Measurements from ENCODE around the gene SULT2B1.

Gene SULT2B1

GRCh38 chr19:48600679-48601417 is 48.9 kb downstream of the SULT2B1 start:
- DNase-seq (ENCODE audit: low spot score), result no peak

GRCh38 chr19:48603001-48603400 is 51.0 kb downstream of the SULT2B1 start:
- no peak for DNase-seq (ENCODE audit: low spot score)

GRCh38 chr19:48603449-48603848 is 51.5 kb downstream of the SULT2B1 start:
- DNase-seq (ENCODE audit: low spot score), result no peak

- DNase-seq (ENCODE audit: low spot score), result no peak
These were observed 51.9 kb downstream of the SULT2B1 start for GRCh38 chr19:48603850-48604249.

- no peak for DNase-seq (ENCODE audit: low spot score)
These were observed 54.7 kb downstream of the SULT2B1 start, which contains the start of gene SPACA4 for GRCh38 chr19:48606463-48607358. Gene SPACA4, plus strand, starts transcription at chr19:48606742. Its CDS starts 237 bp downstream, at chr19:48606979.

- DNase-seq (ENCODE audit: low spot score), result no peak
These were observed 55.4 kb downstream of the SULT2B1 start for GRCh38 chr19:48607359-48607755.

- DNase-seq (ENCODE audit: low spot score), result peak; percentile 63
These were observed 56.9 kb downstream of the SULT2B1 start for GRCh38 chr19:48608798-48609263.

- DNase-seq (ENCODE audit: low spot score), result no peak
These were observed 57.7 kb downstream of the SULT2B1 start for GRCh38 chr19:48609571-48610108.

- DNase-seq (ENCODE audit: low spot score), result no peak
These were observed 59.9 kb downstream of the SULT2B1 start for GRCh38 chr19:48611872-48612271.

- DNase-seq (ENCODE audit: low spot score), result no peak
These were observed 61.3 kb downstream of the SULT2B1 start for GRCh38 chr19:48613024-48613851.

GRCh38 chr19:48613852-48614435 is 62.0 kb downstream of the SULT2B1 start:
- DNase-seq (ENCODE audit: low spot score), result no peak

- DNase-seq (ENCODE audit: low spot score), result no peak
These were observed 62.7 kb downstream of the SULT2B1 start, which contains the start of gene FAM83E for GRCh38 chr19:48614436-48615230. Gene FAM83E, minus strand, starts transcription at chr19:48615076. Its CDS starts 1,704 bp downstream, at chr19:48613372.

- DNase-seq (ENCODE audit: low spot score), result no peak
These were observed 63.5 kb downstream of the SULT2B1 start for GRCh38 chr19:48615231-48616040.

GRCh38 chr19:48616041-48616436 is 64.1 kb downstream of the SULT2B1 start:
- no peak for DNase-seq (ENCODE audit: low spot score)

- DNase-seq (ENCODE audit: low spot score), result no peak
These were observed 64.6 kb downstream of the SULT2B1 start for GRCh38 chr19:48616491-48617056.

- no peak for DNase-seq (ENCODE audit: low spot score)
These were observed 65.4 kb downstream of the SULT2B1 start for GRCh38 chr19:48617146-48617937.

GRCh38 chr19:48618278-48618915 is 66.4 kb downstream of the SULT2B1 start:
- DNase-seq (ENCODE audit: low spot score), result no peak
